MCF 10A (cell line): ENCODE results near the gene WNT4. TPM values are rescaled to one million over a fixed set of nuclear protein-coding genes. Genes with fewer than 3 reads are reported as not detected.

ENCODE experiments used
- BruUV-seq: library from RNA; stranded (reverse); fragments of 400-500 nt; replicated peaks from 2 replicates; lab custom pipeline; 2021; lab: Mats Ljungman, UMichigan
- CTCF ChIA-PET: fragments of 300-600 bp; sonication (Branson Sonifier 250); formaldehyde crosslinking; extraction: SDS; loops from one replicate; lab custom pipeline; 2021; ENCODE audit warnings: antibody characterized with exemption, inconsistent platforms; lab: Yijun Ruan, JAX
- POLR2A ChIA-PET: fragments of 300-600, 350-650 bp; sonication (Branson Sonifier 250); formaldehyde crosslinking; extraction: SDS; loops from one replicate; lab custom pipeline; 2020; ENCODE audit warnings: antibody characterized with exemption, inconsistent platforms; lab: Yijun Ruan, JAX
- DNase-seq: peaks from one replicate; pipeline ENCODE4 v3.0.0-alpha.2; 2018; ENCODE audit not compliant: unreplicated experiment
- H3K27ac Mint-ChIP-seq: one replicate; pipeline ENCODE4 v1.8.0; 2022; ENCODE audit warnings: mild to moderate bottlenecking, low read depth, mixed read lengths; ENCODE audit not compliant: unreplicated experiment
- H3K27me3 Mint-ChIP-seq: one replicate; pipeline ENCODE4 v1.8.0; 2022; ENCODE audit warnings: mixed read lengths; ENCODE audit not compliant: insufficient read depth, unreplicated experiment
- H3K36me3 Mint-ChIP-seq: one replicate; pipeline ENCODE4 v1.8.0; 2022; ENCODE audit warnings: mild to moderate bottlenecking, moderate library complexity, mixed read lengths; ENCODE audit not compliant: insufficient read depth, unreplicated experiment
- H3K4me1 Mint-ChIP-seq: one replicate; pipeline ENCODE4 v1.8.0; 2022; ENCODE audit warnings: mixed read lengths; ENCODE audit not compliant: insufficient read depth, unreplicated experiment
- H3K4me3 Mint-ChIP-seq: one replicate; pipeline ENCODE4 v1.8.0; 2022; ENCODE audit warnings: mild to moderate bottlenecking, moderate library complexity, mixed read lengths; ENCODE audit not compliant: unreplicated experiment
- H3K9me3 Mint-ChIP-seq: one replicate; pipeline ENCODE4 v1.8.0; 2022; ENCODE audit warnings: mixed read lengths; ENCODE audit not compliant: unreplicated experiment
- CTCF ChIP-seq: fragments of 200-600 bp; IDR thresholded peaks from one replicate; pipeline ENCODE4 v1.8.0; 2022; ENCODE audit warnings: antibody characterized with exemption, mild to moderate bottlenecking; ENCODE audit not compliant: unreplicated experiment
- intact Hi-C: fragments of 100-400 bp; cut with micrococcal nuclease; formaldehyde crosslinking; loops from 2 replicates; pipeline ENCODE4 v1.14.1; 2022
- total RNA-seq: library from RNA; stranded (reverse); gene quantifications from 2 replicates; pipeline ENCODE4 v1.2.3, GENCODE V29; 2022

WNT4 gene
- total RNA-seq, 1 experiment from 2014 or later, result not detected

DNA sequence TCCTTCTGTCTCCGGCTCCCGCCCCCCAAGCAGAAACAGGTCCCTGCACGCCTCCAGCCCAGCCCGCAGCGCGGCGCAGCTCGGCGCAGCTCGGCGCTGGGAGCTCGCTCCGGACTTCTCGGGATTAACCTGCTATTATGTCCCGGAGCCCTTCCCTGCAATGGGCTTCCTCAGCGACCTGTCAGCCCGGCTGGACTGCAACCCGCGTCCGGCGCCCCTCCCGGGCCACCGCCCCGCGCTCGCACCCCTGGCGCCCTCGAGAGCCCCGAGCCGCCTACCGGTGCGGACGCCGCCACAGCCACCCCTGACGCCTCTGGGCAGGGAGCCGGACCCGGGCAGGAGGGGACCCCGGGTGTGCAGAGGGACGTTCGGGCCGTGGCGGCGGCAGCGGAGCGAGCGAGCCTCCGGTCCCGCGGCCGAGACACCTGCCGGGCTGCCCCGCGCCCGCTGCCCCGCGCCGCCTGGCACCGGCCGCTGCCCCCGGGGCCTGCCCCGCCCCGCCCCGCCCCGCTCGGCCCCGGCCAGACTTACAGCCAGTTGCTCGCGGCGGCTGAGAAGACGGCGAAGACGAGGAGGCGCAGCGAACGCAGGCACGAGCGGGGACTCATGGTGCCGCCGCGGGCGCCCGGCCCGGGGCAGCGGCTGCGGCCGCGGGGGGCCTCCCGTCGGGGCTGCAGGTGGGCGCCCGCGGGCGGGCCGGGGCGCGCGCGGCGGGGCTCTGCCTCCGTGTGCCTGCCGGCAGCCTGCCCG, 407 bp downstream of the WNT4 start:
- intact Hi-C loops, result no loop called here
- no peaks in the 10 kb centered on the region for H3K36me3 Mint-ChIP-seq
- no TSS peak for BruUV-seq
- peaks cover 13% of the 10 kb centered on the region for H3K4me1 Mint-ChIP-seq
- ChIA-PET CTCF (interaction anchor here (0.6 to 1.0 kb wide), 3 partner anchors 10 to 190 kb away, joined by 3 to 5 read pairs (median 3); no protein-coding TSS in a partner anchor), POLR2A (interaction anchor here (0.7 kb wide), 1 partner anchor 133 kb away, joined by 3 read pairs; no protein-coding TSS in a partner anchor)
- peaks cover 6% of the 10 kb centered on the region for H3K27me3 Mint-ChIP-seq
- peak overlapping the region; percentile 58 for H3K4me3 Mint-ChIP-seq
- H3K27ac Mint-ChIP-seq, result no peak overlapping the region
- H3K9me3 Mint-ChIP-seq, result no peaks in the 10 kb centered on the region
- peak; percentile 8 for TF ChIP-seq CTCF
- DNase-seq, result peak; percentile 46

GRCh38 chr1:22141554-22142314, 1.2 kb downstream of the WNT4 start:
- H3K4me3 Mint-ChIP-seq, result peak overlapping the region; percentile 58
- no peak overlapping the region for H3K27ac Mint-ChIP-seq
- H3K27me3 Mint-ChIP-seq, result no peaks in the 10 kb centered on the region
- intact Hi-C loops, result no loop called here
- DNase-seq, result no peak
- ChIA-PET POLR2A (interaction anchor here (0.7 kb wide), 1 partner anchor 133 kb away, joined by 3 read pairs; no protein-coding TSS in a partner anchor), CTCF (interaction anchor here (0.6 to 0.7 kb wide), 2 partner anchors 9 to 191 kb away, joined by 3 to 5 read pairs; no protein-coding TSS in a partner anchor)
- BruUV-seq, result no TSS peak
- no peak for TF ChIP-seq CTCF
- peaks cover 20% of the 10 kb centered on the region for H3K4me1 Mint-ChIP-seq
- H3K36me3 Mint-ChIP-seq, result no peaks in the 10 kb centered on the region
- H3K9me3 Mint-ChIP-seq, result no peaks in the 10 kb centered on the region

- no peaks in the 10 kb centered on the region for H3K27me3 Mint-ChIP-seq
- no TSS peak for BruUV-seq
- intact Hi-C loops, result no loop called here
Measured at GRCh38 chr1:22140694-22141093, 2.2 kb downstream of the WNT4 start.

More at GRCh38 chr1:22140694-22141093, 2.2 kb downstream of the WNT4 start:
- Mint-ChIP-seq H3K27ac (no peak overlapping the region), H3K9me3 (no peaks in the 10 kb centered on the region), H3K4me3 (no peak overlapping the region), H3K4me1 (peaks cover 21% of the 10 kb centered on the region), H3K36me3 (no peaks in the 10 kb centered on the region)
- ChIA-PET POLR2A (interaction anchor here (0.6 to 0.7 kb wide), 2 partner anchors 45 to 285 kb away, joined by 3 read pairs; no protein-coding TSS in a partner anchor), CTCF (interaction anchor here (0.6 kb wide), 1 partner anchor 1715 kb away, joined by 3 read pairs; no protein-coding TSS in a partner anchor)
- no peak for DNase-seq
- TF ChIP-seq CTCF, result no peak
